Endothelial cell of umbilical vein (primary cell): ENCODE data around the gene DARS1. TPM values are rescaled to one million over a fixed set of nuclear protein-coding genes. Genes with fewer than 3 reads are reported as not detected.

Experiments
- BruUV-seq: library from RNA; stranded (reverse); fragments of 400-500 nt; replicated peaks from 2 replicates; lab custom pipeline; 2021; lab: Mats Ljungman, UMichigan
- CTCF ChIA-PET: fragments of 300-600, 350-600 bp; sonication (Branson Sonifier 250); formaldehyde crosslinking; loops from one replicate; lab custom pipeline; 2021; ENCODE audit warnings: antibody characterized with exemption, inconsistent platforms; lab: Charles Lee
- POLR2A ChIA-PET: fragments of 300-600, 350-600 bp; sonication (Branson Sonifier 250); formaldehyde crosslinking; loops from one replicate; lab custom pipeline; 2021; ENCODE audit warnings: antibody characterized with exemption, inconsistent platforms; lab: Charles Lee
- DNase-seq: peaks from one replicate; pipeline ENCODE4 v3.0.0-alpha.2; 2011; ENCODE audit warnings: low read depth, low spot score
- FAIRE-seq: peaks from 2 replicates; lab custom pipeline; 2011; peaks lifted over from hg19 to GRCh38; lab: Jason Lieb, UNC
- H2AFZ ChIP-seq: 2 replicates; pipeline ENCODE4 v1.6.0; 2012; ENCODE audit warnings: low read depth, low read length, control low read depth, inconsistent platforms
- H3K27ac ChIP-seq: 2 replicates; pipeline ENCODE4 v1.5.1; 2011; ENCODE audit warnings: low read depth, mild to moderate bottlenecking, control low read depth, low read length, moderate library complexity; ENCODE audit not compliant: insufficient read depth
- H3K27me3 ChIP-seq, 2 experiments: 2 replicates each; pipeline versions ENCODE4 v1.6.0 to v1.6.1; 2011; ENCODE audit warnings: low read length in 2 of 2, mixed read lengths in 1 of 2; ENCODE audit not compliant: control insufficient read depth in 2 of 2, insufficient read depth in 2 of 2
- H3K36me3 ChIP-seq, 2 experiments: 2 replicates in 1 of 2; 3 replicates in 1 of 2; pipeline ENCODE4 v1.5.1; 2011; ENCODE audit warnings: low read length in 2 of 2, mild to moderate bottlenecking in 1 of 2, moderate library complexity in 1 of 2; ENCODE audit not compliant: control insufficient read depth in 2 of 2, insufficient read depth in 2 of 2; ENCODE audit errors: extremely low read depth in 1 of 2
- H3K4me1 ChIP-seq: 3 replicates; pipeline ENCODE4 v1.5.1; 2011; ENCODE audit warnings: mild to moderate bottlenecking, low read length; ENCODE audit not compliant: control insufficient read depth, insufficient read depth; ENCODE audit errors: extremely low read depth
- H3K4me2 ChIP-seq: 2 replicates; pipeline ENCODE4 v1.6.1; 2011; ENCODE audit warnings: low read length, control low read depth, mixed read lengths; ENCODE audit not compliant: insufficient read depth
- H3K4me3 ChIP-seq, 3 experiments: fragments of 200-600 bp in 1 of 3; sonication (generic), shearing (Covaris generic) in 1 of 3; replicated peaks in 1 of 3; 2 replicates each; pipeline ENCODE4 v1.5.1; 2011 to 2016; ENCODE audit warnings: control low read depth in 3 of 3, low read length in 3 of 3, mild to moderate bottlenecking in 2 of 3, inconsistent platforms in 1 of 3, low read depth in 1 of 3, moderate library complexity in 1 of 3; ENCODE audit not compliant: insufficient read depth in 1 of 3
- H3K79me2 ChIP-seq: 2 replicates; pipeline ENCODE4 v1.6.0; 2012; ENCODE audit warnings: low read length, inconsistent platforms; ENCODE audit not compliant: control insufficient read depth, insufficient read depth
- H3K9ac ChIP-seq: replicated peaks from 2 replicates; pipeline ENCODE3; 2011; ENCODE audit warnings: low read length, control low read depth; ENCODE audit not compliant: insufficient read depth; ENCODE audit errors: extremely low read depth
- H3K9me1 ChIP-seq: replicated peaks from 3 replicates; pipeline ENCODE4 v1.6.0; 2011; ENCODE audit warnings: mild to moderate bottlenecking, low read length; ENCODE audit not compliant: control insufficient read depth, insufficient read depth; ENCODE audit errors: extremely low read depth
- H3K9me3 ChIP-seq: replicated peaks from 2 replicates; pipeline ENCODE4 v1.5.1; 2012; ENCODE audit warnings: low read length, inconsistent platforms; ENCODE audit not compliant: control insufficient read depth, insufficient read depth
- H4K20me1 ChIP-seq: replicated peaks from 2 replicates; pipeline ENCODE3; 2011; ENCODE audit warnings: mild to moderate bottlenecking, low read length; ENCODE audit not compliant: control insufficient read depth, insufficient read depth; ENCODE audit errors: extremely low read depth
- CTCF ChIP-seq, 2 donors: IDR thresholded peaks; 1 replicate in 1 of 2; 2 replicates in 1 of 2; pipeline ENCODE4 v1.5.1; 2011; ENCODE audit warnings: low read length in 2 of 2, mild to moderate bottlenecking in 2 of 2, moderate library complexity in 2 of 2, control low read depth in 1 of 2, inconsistent platforms in 1 of 2, low read depth in 1 of 2; ENCODE audit not compliant: insufficient read depth in 1 of 2; ENCODE audit errors: extremely low read depth in 1 of 2
- EZH2 ChIP-seq: IDR thresholded peaks from 2 replicates; pipeline ENCODE4 v1.6.1; 2012; ENCODE audit warnings: borderline replicate concordance, low read depth, mild to moderate bottlenecking, moderate library complexity, low read length, inconsistent platforms; ENCODE audit not compliant: severe bottlenecking
- FOS ChIP-seq: IDR thresholded peaks from 2 replicates; pipeline ENCODE4 v1.6.1; 2011; ENCODE audit warnings: mild to moderate bottlenecking, low read length, moderate library complexity, borderline replicate concordance; ENCODE audit not compliant: insufficient read depth
- GATA2 ChIP-seq: IDR thresholded peaks from 2 replicates; pipeline ENCODE4 v1.7.0; 2011; ENCODE audit warnings: low read depth, mild to moderate bottlenecking, moderate library complexity, mixed read lengths, low read length; ENCODE audit not compliant: insufficient read length, insufficient read depth
- JUN ChIP-seq: IDR thresholded peaks from 2 replicates; pipeline ENCODE4 v1.6.1; 2011; ENCODE audit warnings: borderline replicate concordance, low read depth; ENCODE audit not compliant: insufficient read length, insufficient read depth
- MAX ChIP-seq: IDR thresholded peaks from 2 replicates; pipeline ENCODE4 v1.6.1; 2011; ENCODE audit not compliant: insufficient read depth, insufficient read length
- MYC ChIP-seq: IDR thresholded peaks from one replicate; pipeline ENCODE4 v1.6.1; 2011; ENCODE audit warnings: mild to moderate bottlenecking, low read depth, low read length
- POLR2A ChIP-seq: IDR thresholded peaks from 2 replicates; pipeline ENCODE4 v1.6.1; 2012; ENCODE audit warnings: low read depth, mild to moderate bottlenecking, control low read depth, low read length
- POLR2AphosphoS5 ChIP-seq: IDR thresholded peaks from 2 replicates; pipeline ENCODE4 v1.6.1; 2012; ENCODE audit warnings: low read depth, mild to moderate bottlenecking, control low read depth, low read length, moderate library complexity; ENCODE audit not compliant: insufficient read depth
- dilution Hi-C: fragments of 300-500 bp; cut with MboI; formaldehyde crosslinking; loops from one replicate; pipeline ENCODE4 v1.15.0; 2019; ENCODE audit warnings: low sequenced_read_pairs; ENCODE audit not compliant: extremely low pct_ligation_motif_present
- intact Hi-C: fragments of 100-400 bp; cut with micrococcal nuclease; formaldehyde crosslinking; loops from one replicate; pipeline ENCODE4 v1.10.0; 2022
- polyA plus RNA-seq, 4 experiments: library from polyadenylated mRNA; depleted of rRNA in 3 of 4; stranded (reverse) in 3 of 4; unstranded in 1 of 4; fragments of >200 nt; gene quantifications; 2 replicates each; pipeline versions ENCODE4 v1.2.1 to v1.2.3, GENCODE V29; 2011 to 2012; ENCODE audit warnings: missing spikeins in 1 of 4
- total RNA-seq: library from RNA; stranded (reverse); gene quantifications from 2 replicates; pipeline ENCODE4 v1.2.3, GENCODE V29; 2021

The DARS1 gene
- total and polyA plus RNA-seq, 2 donors (not counting 3 experiments of a cell fraction or from before 2014, with no cell fraction given): 20.9 to 41.5 TPM

DNA sequence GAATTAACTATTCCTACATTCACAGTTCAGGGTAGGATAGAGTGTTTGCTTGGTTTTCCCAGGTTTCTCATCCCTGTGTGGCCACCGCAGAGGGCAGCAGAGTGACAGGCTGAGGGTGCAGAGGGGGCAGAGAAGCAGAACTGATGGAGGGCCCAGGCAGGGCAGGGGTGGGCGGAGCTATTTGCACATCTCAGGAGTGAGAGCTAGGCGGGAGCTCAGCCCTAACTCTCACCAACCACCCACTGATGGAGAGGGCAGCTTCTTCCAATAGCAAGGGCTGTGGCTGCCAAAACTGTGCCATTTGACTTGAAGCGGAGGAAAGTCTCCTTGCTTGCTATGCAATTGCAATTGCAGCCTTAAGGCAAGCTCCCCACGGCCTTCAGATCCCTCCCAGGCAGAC is 12.0 kb upstream of the DARS1 start:
- DNase-seq: no peak
- no peaks in the 10 kb centered on the region for H3K9me1 ChIP-seq
- dilution Hi-C loops (no loop called here), intact Hi-C loops (no loop called here)
- H3K27ac ChIP-seq: no peak overlapping the region
- H4K20me1 ChIP-seq: no peaks in the 10 kb centered on the region
- no peak for TF ChIP-seq GATA2
- TF ChIP-seq EZH2: no peak
- no peak for TF ChIP-seq CTCF (IDR thresholded peaks at IDR 0.05; ENCODE audit: extremely low read depth in 1 of 2, insufficient read depth in 1 of 2, low read depth in 1 of 2, low read length in 2 of 2)
- no peak for TF ChIP-seq MAX
- no peak for TF ChIP-seq JUN
- no peak for TF ChIP-seq POLR2A
- no peak for TF ChIP-seq MYC
- no peak for TF ChIP-seq POLR2AphosphoS5
- no peak for TF ChIP-seq FOS
- H3K79me2 ChIP-seq: no peaks in the 10 kb centered on the region
- no peak overlapping the region for H3K9ac ChIP-seq
- H3K9me3 ChIP-seq: no peaks in the 10 kb centered on the region
- H3K36me3 ChIP-seq: no peaks in the 10 kb centered on the region
- H3K4me3 ChIP-seq: no peak overlapping the region
- CTCF ChIA-PET: interaction anchor here (0.8 to 1.8 kb wide), 6 partner anchors 8 to 387 kb away, joined by 3 to 7 read pairs (median 4); no protein-coding TSS in a partner anchor
- BruUV-seq: no TSS peak
- no peak overlapping the region for H3K4me2 ChIP-seq
- POLR2A ChIA-PET: no interaction called here
- H3K27me3 ChIP-seq: no peaks in the 10 kb centered on the region
- FAIRE-seq: no peak
- peaks cover 6% of the 10 kb centered on the region for H3K4me1 ChIP-seq
- no peak overlapping the region for H2AFZ ChIP-seq
